ENCODE results near the gene SART1.
A peak's percentile ranks its signal among the peaks of the same experiment; 100 is the strongest.

SART1 gene

DNA sequence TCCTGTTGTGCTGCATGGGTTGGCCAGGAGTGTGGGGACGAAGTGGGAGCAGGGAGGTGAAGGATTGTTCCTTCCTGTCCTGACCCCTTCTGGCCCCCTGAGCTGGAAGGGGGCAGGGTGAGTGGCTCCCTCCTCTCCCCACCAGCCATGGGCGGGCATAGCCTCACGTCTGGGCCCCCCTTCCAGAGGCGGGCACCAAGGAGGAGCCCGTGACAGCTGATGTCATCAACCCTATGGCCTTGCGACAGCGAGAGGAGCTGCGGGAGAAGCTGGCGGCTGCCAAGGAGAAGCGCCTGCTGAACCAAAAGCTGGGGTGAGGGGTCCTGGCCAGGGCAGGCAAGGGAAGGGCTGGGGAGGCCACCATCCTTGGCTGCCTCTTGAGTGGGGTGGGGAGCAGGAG, 3.4 kb downstream of the SART1 start:
- no peak for DNase-seq (ENCODE audit: low spot score)

DNA sequence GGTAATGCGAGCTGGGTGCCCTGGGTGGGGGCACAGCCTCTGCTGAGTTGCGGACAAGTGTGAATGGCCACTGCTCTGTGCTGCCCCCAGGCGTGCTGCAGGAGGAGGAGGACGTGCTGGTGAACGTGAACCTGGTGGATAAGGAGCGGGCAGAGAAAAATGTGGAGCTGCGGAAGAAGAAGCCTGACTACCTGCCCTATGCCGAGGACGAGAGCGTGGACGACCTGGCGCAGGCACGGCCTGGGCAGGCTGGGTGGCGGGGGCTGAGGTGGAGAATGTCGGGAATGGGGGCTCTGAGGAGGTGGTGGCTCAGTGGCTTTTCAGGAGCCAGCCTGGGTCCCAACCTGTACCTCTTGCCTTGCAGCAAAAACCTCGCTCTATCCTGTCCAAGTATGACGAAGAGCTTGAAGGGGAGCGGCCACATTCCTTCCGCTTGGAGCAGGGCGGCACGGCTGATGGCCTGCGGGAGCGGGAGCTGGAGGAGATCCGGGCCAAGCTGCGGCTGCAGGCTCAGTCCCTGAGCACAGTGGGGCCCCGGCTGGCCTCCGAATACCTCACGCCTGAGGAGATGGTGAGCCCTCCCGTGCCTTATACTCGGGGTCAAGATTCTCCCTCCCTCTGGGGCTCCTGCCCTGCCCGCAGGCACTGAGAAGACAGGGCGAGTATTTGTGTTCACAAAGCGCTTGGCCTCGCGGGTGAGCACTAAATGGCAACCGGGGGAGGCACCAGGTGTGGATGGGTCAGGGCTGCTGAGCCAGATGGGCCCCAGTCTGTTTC, 4.6 kb downstream of the SART1 start:
- DNase-seq (ENCODE audit: low spot score) = no peak

GRCh38 chr11:65967329-65967934, 5.9 kb downstream of the SART1 start:
- no peak for DNase-seq (ENCODE audit: low spot score)

GRCh38 chr11:65968600-65969482, 7.3 kb downstream of the SART1 start:
- DNase-seq (ENCODE audit: low spot score) = no peak

DNA sequence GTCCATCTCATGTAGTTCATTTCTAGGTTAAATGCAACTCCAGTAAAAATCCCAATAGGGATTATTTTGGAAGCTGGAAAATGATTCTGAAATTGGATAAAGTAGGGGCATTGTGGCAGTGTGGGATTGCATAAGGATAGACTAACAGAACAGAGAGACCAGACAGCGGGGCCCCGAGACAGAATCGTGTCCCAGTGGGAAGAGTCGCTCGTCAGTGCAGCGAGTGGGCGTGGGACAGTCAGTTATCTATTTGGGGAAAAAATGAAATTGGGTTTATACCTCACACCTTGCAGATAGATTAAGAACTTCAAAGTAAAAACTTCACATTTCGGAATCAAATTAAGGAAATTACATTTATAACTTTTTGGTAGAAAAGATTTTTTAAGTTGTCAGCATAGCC, 10.6 kb downstream of the SART1 start:
- no peak for DNase-seq (ENCODE audit: low spot score)

DNA sequence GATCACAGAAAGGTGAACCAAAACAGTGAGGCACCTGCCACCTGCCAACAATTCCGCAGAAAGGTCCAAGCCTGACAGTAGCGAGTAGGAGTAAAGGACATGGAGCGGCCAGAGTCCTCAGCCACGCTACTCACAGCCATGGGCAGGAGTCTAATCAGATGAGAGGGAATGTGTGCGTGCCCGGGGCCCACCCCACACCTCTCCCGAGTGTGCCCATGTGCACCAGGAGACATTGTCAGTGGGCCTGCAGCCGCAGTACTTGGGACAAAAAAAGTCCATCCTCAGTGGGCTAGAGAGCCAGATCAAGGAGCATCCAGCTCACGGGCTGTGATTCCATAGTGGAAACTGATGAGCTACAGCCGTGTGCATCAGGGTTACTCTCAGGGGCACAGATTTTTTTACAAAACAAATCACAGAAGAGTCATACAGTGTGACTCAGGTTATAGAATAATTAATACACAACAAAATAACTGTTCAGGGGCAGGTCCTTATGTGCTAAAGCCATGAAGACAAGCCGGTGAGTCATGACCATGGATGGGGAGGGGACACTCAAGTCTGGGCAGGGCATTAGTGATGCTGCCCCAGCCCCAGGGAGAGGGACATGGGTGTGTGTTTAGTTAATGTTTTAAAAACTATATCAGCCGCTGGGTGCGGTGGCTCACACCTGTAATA, 12.0 kb downstream of the SART1 start:
- DNase-seq (ENCODE audit: low spot score) = peak; percentile 71

- DNase-seq (ENCODE audit: low spot score) = no peak
Measured at GRCh38 chr11:65975771-65976170, 14.2 kb downstream of the SART1 start.

- DNase-seq (ENCODE audit: low spot score) = no peak
Measured at GRCh38 chr11:65976216-65977176, 15.0 kb downstream of the SART1 start.

- DNase-seq (ENCODE audit: low spot score) = no peak
Measured at GRCh38 chr11:65977621-65978390, 16.3 kb downstream of the SART1 start.

DNA sequence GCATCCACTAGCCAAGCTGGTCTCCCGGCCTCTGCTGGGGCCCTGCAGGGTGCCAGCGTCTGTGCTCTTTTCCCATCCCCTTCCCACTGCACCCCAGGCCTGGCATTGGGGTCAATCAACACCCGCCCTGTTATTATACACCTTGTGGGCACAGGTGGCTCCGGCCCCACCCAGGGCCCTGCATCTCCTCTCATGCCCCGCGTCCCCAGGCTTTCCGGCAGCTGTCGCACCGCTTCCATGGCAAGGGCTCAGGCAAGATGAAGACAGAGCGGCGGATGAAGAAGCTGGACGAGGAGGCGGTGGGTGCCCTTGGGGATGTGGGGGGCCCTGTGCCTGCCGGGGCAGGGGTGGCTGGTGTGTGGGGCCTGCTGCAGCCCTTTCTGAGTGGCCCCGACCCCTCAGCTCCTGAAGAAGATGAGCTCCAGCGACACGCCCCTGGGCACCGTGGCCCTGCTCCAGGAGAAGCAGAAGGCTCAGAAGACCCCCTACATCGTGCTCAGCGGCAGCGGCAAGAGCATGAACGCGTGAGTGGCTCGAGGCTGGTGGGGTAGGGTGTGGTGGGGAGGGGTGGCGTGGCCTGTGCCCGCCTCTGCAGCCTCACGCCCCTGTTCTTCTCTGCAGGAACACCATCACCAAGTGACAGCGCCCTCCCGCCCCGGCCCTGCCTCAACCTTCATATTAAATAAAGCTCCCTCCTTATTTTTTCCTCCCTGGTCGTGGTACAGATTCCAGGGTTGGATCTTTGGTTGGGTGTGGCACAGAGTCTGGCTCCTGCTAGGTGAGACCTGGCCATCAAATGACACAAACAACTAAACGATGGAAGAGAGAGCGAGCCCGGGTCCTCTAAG, 17.1 kb downstream of the SART1 start:
- DNase-seq (ENCODE audit: low spot score) = no peak

DNA sequence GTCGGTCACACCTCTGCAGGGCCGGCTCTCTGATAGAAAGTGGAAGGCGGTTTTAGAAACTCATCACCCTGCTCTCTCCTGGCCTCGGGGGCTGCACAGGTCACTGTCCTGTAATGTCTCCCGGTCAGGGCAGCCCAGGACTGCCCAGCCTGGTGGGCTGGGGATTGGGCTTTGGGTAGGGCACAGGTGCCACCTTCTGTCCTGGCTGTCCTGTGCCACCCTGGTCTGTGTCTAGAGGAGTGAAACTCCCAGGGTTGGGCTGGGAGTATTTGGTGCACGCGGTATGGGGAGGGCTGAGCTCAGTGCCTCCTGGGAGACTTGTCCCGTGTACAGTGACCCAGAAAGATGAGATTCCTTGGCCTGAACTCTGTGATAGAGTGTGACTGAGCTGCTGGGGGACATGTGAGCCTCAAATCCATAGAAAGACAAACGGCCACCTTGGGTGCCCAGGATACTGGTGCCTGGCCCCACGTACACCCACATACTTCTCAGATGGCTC, 17.8 kb downstream of the SART1 start:
- no peak for DNase-seq (ENCODE audit: low spot score)

GRCh38 chr11:65981101-65981740, 19.7 kb downstream of the SART1 start:
- no peak for DNase-seq (ENCODE audit: low spot score)

DNA sequence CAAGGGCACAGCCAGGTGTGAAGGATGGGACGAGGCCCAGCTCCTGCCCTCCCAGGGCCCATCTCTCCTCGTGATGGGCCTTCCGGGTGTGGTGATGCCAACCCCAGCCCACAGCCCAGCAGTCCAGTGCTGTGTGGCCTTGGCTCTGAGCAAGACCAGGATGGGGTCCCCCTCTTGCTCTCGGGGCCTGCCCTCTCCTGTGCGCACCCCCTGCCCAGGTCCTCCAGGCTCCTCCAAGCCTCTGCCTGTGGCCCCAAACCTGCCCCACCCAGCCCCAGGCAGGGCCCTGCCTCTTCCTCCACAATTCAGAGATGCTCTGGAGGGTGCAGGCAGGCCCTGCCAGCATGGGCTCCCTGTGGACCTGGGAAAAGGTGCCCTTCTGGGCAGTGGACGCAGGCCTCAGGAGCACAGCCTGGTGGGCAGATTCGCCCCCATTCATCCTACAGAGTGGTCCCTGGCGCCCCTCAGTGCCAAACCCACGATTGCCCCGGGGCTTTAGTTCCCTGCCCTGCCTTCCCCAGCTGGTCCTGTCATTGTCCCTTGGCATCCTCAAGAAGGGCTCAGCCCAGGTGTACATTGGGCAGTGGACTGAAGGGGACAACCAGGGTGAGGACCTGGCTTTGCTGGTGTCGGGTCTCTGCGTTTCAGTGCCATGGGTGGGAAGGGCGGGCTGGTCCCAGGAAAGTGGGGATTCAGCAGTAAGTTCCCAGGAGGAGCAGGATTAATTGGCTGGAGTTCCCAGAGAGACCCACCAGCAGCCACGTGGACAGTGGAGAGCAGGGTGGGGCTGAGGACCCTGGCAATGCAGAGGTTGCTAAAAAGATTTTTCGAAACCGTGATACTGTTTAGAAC, 20.7 kb downstream of the SART1 start:
- DNase-seq (ENCODE audit: low spot score) = no peak

DNA sequence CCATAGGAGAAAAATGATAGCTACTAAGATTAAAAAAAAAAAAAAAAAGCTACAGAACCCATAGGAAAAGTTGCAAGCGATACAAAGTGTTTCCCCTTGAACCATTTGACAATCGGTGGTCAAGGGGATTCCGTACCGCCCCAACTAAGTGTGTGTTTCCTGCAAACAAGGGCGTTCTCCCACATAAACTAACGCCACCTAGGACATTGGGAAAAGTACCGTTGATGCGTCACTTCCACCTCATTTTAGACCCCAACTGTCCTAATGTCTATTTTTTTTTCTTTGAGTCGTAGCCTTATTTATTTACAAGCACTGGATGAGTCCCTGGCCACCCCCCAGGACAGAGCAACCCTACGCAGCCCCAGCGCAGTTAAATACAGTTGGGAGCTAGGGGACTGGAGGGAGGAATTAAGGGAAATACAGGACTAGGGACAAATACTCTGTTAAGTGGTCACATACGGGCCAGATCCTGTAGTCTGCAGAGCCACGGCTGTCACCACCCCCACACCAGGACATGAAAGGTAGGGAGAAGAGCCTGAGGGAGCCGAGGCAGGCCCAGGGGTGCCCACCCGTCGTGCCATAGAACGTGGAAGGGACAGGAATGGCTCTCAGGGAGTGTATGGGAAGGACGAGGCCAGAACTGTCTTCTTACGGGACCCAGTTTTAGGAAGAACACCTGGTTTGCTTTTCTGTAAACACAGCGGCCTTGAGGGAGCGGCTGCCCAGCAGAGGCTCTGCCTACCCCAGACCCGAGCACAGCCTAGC, 21.5 kb downstream of the SART1 start:
- no peak for DNase-seq (ENCODE audit: low spot score)

GRCh38 chr11:65983589-65983987, 22.1 kb downstream of the SART1 start:
- no peak for DNase-seq (ENCODE audit: low spot score)

DNA sequence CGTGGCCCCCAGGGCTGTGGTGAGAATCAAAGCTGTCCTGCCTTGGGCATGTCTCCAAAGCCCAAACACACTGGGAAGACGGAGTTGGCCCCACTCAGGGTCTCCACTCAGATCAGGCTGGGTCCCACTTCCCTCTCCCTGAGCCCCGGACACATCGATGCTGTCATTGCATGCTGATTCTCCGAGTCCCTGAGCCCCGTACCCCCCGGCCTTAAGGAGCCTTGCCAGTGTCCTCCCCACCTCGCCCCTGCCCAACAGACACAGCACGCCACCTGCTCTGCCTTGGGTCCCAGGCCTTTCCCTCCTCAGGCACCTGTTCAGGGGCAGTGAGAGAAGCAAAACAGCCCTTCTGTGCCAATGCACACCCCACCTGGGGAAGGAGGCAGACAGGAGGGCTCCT, 25.8 kb downstream of the SART1 start:
- no peak for DNase-seq (ENCODE audit: low spot score)

Data from kidney tubule cell (primary cell).